GM19035 (cell line): ENCODE data around the gene DLG2.

ENCODE experiments used
- ATAC-seq: cut with Tn5 transposase; IDR thresholded peaks from one replicate; pipeline ENCODE4 v1.9.1; 2021; ENCODE audit not compliant: unreplicated experiment

DLG2 gene

GRCh38 chr11:84091212-84091986, 1535.7 kb downstream of the DLG2 start:
- no peak for ATAC-seq

GRCh38 chr11:84089072-84090057, 1537.8 kb downstream of the DLG2 start:
- ATAC-seq, result no peak

DNA sequence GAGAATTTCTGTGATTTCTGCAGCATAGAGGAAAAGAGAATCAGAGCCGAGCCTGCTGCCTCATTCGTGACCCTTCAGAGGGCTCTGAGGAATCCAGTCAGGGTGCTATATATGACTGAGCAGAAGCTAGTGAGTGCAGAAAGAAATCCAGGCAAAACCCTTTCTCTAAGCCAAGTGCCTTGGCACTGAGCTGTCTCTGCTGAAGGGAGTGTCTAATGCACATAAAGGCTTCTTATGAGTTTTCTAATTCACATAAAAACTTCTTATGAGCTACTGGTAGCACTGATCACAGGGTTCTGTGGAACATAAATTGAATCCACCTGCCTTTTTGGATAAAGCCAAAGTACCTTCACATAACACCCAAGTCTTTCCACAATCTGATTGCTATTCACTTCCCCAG, 1555.3 kb downstream of the DLG2 start:
- ATAC-seq, result no peak

DNA sequence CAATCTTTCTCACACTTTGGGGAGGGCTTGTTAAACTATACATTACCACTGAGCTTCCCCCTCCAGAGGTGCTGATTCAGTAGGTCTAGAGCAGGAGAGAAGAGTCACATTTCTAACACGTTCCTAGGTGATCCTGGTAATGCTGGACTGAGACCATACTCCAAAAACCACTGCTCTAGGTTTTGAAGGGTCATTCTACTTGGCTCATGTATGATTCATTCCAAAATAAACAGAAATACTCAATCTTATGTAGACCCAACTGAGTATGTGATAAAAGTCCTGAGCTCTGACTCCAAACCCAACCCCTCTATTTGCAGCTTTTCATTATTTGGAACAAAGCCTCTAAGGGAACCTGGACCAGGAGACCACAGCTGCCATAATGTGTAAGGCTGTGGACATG, 1558.1 kb downstream of the DLG2 start:
- ATAC-seq, result no peak

DNA sequence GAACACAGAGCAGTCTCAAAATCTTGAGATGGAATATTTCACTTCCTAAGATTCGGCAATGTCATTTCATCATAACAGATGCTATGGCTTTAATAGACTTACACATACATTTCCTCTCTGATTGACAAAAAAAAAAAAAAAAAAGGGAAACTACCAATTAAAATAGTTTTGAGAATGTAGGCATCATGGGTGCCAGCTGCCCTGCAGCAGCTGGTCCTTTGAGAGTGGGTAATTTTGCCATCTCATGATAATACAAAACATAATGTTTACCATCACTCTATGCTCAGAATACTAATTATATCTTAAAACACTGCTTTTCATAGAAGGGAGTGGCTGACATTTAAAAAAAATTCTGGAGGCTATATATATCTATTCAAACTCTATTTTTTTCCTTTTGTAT, 1565.4 kb downstream of the DLG2 start:
- ATAC-seq, result no peak

DNA sequence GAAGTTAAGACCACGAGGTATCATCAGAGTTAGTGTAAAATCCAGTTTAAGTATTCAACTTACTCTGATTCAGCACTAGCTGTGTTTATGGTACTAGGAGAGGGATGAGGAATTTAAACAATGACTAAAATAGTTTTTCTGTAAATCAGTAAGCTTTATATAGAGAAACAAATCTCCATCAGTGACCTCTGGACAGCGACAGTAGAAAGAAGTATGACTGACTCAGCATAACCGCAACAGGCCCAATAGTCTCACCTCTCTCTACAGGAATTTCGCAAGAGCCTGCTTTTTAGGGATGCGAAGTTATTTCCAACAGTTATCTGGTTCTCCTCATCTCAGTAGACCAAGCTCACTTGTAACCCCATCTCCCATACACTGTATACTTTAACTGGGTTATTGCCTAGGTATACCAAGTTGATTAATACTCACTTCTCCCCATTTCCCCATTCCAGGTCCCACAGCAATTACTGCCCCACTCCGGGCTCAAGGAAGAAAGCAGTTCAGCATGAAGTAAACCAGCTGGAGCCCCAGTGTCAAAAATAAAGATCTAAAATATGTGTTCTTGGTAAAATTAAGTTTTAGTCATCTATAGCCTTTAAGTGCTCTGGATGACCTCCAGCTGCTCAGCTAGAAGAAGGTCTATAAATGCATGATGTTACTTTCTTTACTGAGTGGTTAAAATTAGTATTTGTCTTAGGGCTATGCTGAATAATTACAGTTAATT, 1570.3 kb downstream of the DLG2 start:
- ATAC-seq, result no peak

- ATAC-seq, result no peak
Measured at GRCh38 chr11:84045146-84045545, 1582.0 kb downstream of the DLG2 start.

DNA sequence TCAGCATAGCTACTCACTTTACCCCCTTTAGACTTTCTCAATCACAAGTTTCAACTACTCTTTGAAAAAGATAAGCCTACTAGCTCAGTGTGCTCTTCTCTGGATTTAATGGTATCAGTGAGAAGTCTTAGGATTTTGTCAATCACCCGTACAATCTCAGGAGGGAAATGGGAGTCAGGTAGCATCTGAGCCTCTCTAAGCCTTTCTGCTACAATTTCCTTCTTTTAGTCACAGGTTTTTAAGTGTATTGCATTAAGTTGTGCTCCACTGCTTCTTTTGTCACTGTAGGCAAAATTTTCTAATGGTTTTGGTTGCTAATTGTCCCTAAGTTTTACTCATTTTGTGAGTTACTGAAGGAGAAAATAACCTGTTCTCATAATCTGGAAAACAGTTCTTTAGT, 1582.4 kb downstream of the DLG2 start:
- ATAC-seq, result no peak

DNA sequence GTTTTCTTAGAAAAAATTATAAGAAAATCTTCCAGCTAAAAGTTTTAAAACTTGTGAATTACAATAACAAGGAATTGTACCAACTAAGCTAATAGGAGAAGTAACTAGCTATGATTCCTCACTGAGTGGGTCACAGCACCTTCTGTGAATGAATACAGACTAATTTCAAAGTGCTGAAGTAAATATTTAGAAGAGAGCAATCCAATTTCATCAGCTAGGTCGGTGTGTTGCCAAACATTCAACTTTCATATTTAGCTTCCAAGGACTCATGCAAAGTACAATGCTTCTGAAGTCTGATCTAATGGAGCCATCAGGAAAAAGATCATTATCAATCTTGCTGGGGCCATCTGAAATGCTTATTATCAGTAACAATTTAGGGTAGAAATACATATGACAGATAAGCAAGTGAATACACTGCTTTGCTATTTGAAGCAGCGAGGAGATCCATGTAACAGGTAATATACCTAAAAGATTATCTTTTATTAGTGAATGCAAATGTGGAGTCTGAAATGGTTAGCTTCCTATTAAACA, 1590.4 kb downstream of the DLG2 start:
- no peak for ATAC-seq

GRCh38 chr11:84035645-84036044, 1591.5 kb downstream of the DLG2 start:
- ATAC-seq, result no peak

DNA sequence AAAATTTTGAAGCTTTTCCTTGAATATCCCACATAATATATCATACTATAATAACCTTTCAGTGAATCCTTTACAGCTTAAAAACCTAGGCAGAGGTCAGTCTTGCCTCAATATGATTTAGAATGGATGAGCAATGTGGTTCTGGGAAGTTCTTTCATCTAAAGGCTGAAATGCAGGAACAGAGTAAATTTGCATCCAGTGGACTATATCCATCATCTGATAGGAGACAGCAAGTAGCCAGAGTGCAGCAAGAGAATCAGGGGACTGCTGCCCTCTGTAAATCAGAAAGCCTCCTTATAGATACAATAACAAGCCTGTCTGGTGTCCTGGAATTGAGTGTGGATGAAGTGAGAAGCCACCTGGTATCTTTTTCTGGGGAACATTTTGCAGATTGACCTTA, 1592.7 kb downstream of the DLG2 start:
- ATAC-seq, result no peak

DNA sequence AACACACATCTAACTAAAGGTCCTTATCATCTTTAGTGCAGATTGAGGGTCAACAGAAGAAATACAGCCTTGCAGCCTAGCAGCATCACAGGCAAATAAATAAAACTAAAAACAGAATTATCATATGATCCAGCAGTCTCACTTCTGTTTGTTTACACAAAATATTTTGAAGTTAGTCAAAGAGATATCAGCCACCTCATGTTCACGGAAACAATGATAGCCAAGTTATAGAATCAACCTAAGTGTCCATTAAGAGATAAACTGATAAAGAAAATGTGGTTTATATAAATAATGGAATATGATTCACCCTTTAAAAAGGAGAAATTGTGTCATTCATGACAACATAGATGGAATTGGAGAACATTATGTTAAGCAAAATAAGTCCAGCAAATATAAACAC, 1602.9 kb downstream of the DLG2 start:
- no peak for ATAC-seq

- ATAC-seq, result no peak
Measured at GRCh38 chr11:84022695-84023094, 1604.4 kb downstream of the DLG2 start.

DNA sequence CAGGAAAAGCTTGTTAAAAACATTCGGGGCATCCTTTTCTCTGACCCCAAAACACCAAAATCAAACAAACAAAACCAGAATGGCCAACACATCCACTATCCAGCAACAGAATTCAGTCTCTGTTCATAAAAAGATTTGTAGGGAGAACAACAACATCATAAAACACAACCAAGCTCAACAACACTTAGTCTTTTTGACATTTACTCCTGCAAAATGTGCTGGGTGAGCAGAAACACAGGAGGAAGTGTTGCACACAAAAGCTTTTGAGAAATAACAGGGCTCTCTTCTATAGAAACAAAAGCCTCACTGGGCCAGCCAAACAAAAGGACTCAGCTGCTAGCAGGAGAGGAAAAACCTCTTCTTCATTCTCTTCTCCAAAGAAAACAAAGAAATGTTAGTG, 1604.9 kb downstream of the DLG2 start:
- ATAC-seq, result no peak

- ATAC-seq, result no peak
Measured at GRCh38 chr11:84021291-84021690, 1605.9 kb downstream of the DLG2 start.

DNA sequence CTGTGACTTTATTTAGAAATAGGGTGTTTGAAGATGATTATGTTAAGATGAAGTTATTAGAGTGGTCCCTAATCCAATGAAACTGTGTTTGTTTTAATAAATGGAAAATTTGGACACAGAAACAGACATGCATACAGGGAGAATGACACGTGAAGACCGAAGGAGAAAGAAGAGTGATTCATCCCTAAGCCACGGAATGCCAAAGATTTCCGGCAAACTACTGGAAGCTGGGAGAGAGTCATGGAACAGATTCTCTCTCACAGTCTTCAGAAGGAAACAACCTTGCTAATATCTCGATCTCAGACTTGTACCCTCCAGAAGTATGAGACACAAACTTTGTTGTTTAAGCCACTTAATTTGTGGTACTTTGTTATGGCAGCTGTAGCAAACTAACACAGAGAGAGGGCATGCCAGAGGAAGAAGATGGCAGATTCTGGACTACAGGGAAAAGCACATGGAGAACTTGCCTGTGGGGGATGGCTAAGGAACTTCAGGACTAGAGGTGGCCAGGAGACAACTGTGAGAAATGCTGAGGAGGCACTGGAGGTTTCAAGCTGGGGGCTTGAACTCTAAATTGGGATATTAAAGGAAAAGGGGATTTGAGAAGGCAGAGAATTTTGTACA, 1607.5 kb downstream of the DLG2 start:
- ATAC-seq, result no peak

- no peak for ATAC-seq
Measured at GRCh38 chr11:84014539-84014938, 1612.6 kb downstream of the DLG2 start.

DNA sequence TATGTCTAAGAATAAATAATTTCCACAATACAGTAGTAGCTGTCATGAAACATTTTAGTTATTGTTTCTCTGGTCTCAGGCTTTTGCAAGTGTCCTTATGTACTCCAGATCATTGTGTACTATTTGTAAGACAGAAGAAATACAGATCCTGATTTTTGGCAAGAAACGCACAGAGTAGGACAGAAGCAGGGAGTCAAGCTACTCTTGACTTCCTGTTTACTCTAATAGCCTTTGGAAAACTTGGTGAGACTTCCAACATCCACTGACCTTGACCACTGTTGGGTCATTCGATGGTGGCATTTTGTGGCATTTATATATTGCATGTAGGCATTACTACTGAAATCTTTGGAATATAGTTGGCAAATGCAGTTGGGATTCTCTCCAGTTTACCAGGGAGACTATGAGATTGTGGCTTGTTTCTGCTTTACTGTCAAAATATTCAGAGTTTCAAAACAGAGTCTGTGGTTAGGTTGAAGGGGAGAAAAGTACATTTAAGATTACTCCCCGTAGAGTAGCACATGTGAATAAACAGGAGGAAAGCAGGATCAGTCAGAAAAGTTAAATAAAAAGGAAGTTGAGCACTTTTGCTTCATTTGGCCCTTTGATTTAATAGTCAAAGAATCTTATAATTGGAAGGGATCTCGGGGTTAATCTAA, 1614.8 kb downstream of the DLG2 start:
- ATAC-seq, result no peak

DNA sequence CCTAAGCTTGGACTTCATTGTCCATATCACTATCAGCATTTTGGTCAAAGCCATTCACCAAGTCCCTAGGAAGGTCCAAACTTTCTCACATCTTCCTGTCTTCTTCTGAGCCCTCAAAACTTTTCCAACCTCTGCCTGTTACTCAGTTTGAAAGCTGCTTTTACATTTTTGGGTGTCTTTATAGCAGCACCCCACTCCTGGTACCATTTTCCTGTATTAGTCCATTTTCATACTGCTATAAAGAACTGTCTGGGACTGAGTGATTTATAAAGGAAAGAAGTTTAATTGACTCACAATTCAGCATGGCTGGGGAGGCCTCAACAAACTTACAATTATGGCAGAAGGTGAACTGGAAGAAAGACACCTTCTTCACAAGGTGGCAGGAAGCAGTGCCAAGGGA, 1624.0 kb downstream of the DLG2 start:
- no peak for ATAC-seq

DNA sequence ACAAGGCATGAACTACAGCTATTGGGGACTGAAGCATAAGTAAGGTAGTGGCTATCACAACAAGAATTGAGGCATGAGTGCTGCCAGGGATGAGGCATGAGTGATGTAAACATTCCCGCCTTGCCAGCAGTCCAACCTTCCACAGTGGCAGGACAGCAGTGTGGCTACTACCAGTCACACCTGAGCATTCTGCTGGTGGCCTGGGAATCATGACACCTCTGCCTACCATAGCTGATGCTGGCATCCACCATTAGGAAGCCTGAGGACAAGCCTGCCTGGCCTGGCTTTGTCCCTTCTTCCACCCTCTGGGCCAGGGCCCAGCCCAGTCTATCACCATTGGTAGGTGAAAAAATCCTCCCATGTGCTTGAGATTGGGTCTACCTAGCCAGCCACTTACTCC, 1628.2 kb downstream of the DLG2 start:
- no peak for ATAC-seq
